Neural cell (in vitro differentiated cells): ENCODE results near the gene PLIN3.

Source experiments
- CTCF ChIP-seq: fragments of 450-650 bp; IDR thresholded peaks from 2 replicates; pipeline ENCODE4 v1.5.1; 2014; ENCODE audit warnings: antibody characterized with exemption, mild to moderate bottlenecking, moderate library complexity; ENCODE audit not compliant: poor library complexity, severe bottlenecking
- TAF1 ChIP-seq: IDR thresholded peaks from 2 replicates; pipeline ENCODE4 v1.6.1; 2012; ENCODE audit warnings: low read depth

- TF ChIP-seq CTCF (peak; percentile 47), TAF1 (no peak)
These were observed 55.9 kb downstream of the PLIN3 start for GRCh38 chr19:4811328-4812131.
